H9 (cell line): ENCODE measurements around the gene MAEA. TPM values are rescaled to one million over a fixed set of nuclear protein-coding genes. Genes with fewer than 3 reads are reported as not detected.

ENCODE experiments used
- DNase-seq: peaks from one replicate; pipeline ENCODE4 v3.0.0-alpha.2; 2017
- H2AFZ ChIP-seq: one replicate; pipeline ENCODE4 v1.6.1; 2013; ENCODE audit warnings: mild to moderate bottlenecking, low read length, control low read depth, moderate library complexity
- H2AK5ac ChIP-seq: 2 replicates; pipeline ENCODE4 v1.6.1; 2013; ENCODE audit warnings: low read length, control low read depth, mixed read lengths; ENCODE audit not compliant: insufficient read length
- H2BK120ac ChIP-seq: one replicate; pipeline ENCODE4 v1.6.1; 2013; ENCODE audit warnings: low read depth, mild to moderate bottlenecking, low read length, control low read depth, inconsistent platforms; ENCODE audit not compliant: poor library complexity, severe bottlenecking
- H2BK12ac ChIP-seq: 2 replicates; pipeline ENCODE4 v1.6.1; 2013; ENCODE audit warnings: low read length, control low read depth, mixed read lengths, low read depth; ENCODE audit not compliant: insufficient read length
- H2BK15ac ChIP-seq: 2 replicates; pipeline ENCODE4 v1.6.1; 2013; ENCODE audit warnings: low read depth, low read length, control low read depth
- H2BK20ac ChIP-seq: one replicate; pipeline ENCODE4 v1.6.1; 2013; ENCODE audit warnings: low read depth, mild to moderate bottlenecking, low read length, control low read depth, inconsistent platforms; ENCODE audit not compliant: poor library complexity, severe bottlenecking
- H2BK5ac ChIP-seq: 2 replicates; pipeline ENCODE4 v1.6.1; 2013; ENCODE audit warnings: low read length, control low read depth, mixed read lengths; ENCODE audit not compliant: insufficient read length
- H3K14ac ChIP-seq: 2 replicates; pipeline ENCODE4 v1.6.1; 2013; ENCODE audit warnings: low read length, control low read depth; ENCODE audit not compliant: insufficient read depth
- H3K18ac ChIP-seq: 2 replicates; pipeline ENCODE4 v1.6.1; 2013; ENCODE audit warnings: low read depth, mild to moderate bottlenecking, mixed read lengths, low read length, control low read depth; ENCODE audit not compliant: insufficient read length
- H3K23ac ChIP-seq: 2 replicates; pipeline ENCODE4 v1.6.1; 2013; ENCODE audit warnings: low read length, control low read depth, mixed read lengths, low read depth; ENCODE audit not compliant: insufficient read length
- H3K23me2 ChIP-seq: 2 replicates; pipeline ENCODE4 v1.6.1; 2013; ENCODE audit warnings: low read depth, mild to moderate bottlenecking, mixed read lengths, low read length, control low read depth; ENCODE audit not compliant: insufficient read length, poor library complexity, severe bottlenecking
- H3K27ac ChIP-seq: 2 replicates; pipeline ENCODE4 v1.5.1; 2013; ENCODE audit warnings: low read length, control low read depth, mixed read lengths, low read depth; ENCODE audit not compliant: insufficient read length
- H3K27me3 ChIP-seq: 2 replicates; pipeline ENCODE4 v1.6.1; 2013; ENCODE audit warnings: low read length, control low read depth, inconsistent platforms; ENCODE audit not compliant: insufficient read depth
- H3K4ac ChIP-seq: 2 replicates; pipeline ENCODE4 v1.6.1; 2013; ENCODE audit warnings: low read depth, mild to moderate bottlenecking, control low read depth, inconsistent platforms, low read length, moderate library complexity
- H3K4me1 ChIP-seq: 2 replicates; pipeline ENCODE4 v1.6.1; 2013; ENCODE audit warnings: low read length, control low read depth, inconsistent platforms; ENCODE audit not compliant: insufficient read depth
- H3K4me2 ChIP-seq: 2 replicates; pipeline ENCODE4 v1.6.1; 2013; ENCODE audit warnings: low read length, control low read depth, mixed read lengths; ENCODE audit not compliant: insufficient read length, insufficient read depth
- H3K56ac ChIP-seq: 2 replicates; pipeline ENCODE4 v1.6.1; 2013; ENCODE audit warnings: low read depth, mild to moderate bottlenecking, mixed read lengths, low read length, control low read depth; ENCODE audit not compliant: insufficient read length
- H3K79me1 ChIP-seq: 2 replicates; pipeline ENCODE4 v1.6.1; 2013; ENCODE audit warnings: low read depth, mild to moderate bottlenecking, moderate library complexity, low read length, control low read depth, inconsistent platforms; ENCODE audit not compliant: insufficient read depth, poor library complexity, severe bottlenecking
- H3K79me2 ChIP-seq: 2 replicates; pipeline ENCODE4 v1.6.1; 2013; ENCODE audit warnings: low read length, control low read depth, inconsistent platforms; ENCODE audit not compliant: insufficient read depth
- H3K9ac ChIP-seq: 2 replicates; pipeline ENCODE4 v1.6.1; 2013; ENCODE audit warnings: low read length, control low read depth, mixed read lengths; ENCODE audit not compliant: insufficient read length; ENCODE audit errors: extremely low read depth
- H3K9me3 ChIP-seq: one replicate; pipeline ENCODE4 v1.6.1; 2013; ENCODE audit warnings: low read depth, low read length, inconsistent platforms; ENCODE audit not compliant: control insufficient read depth
- H3T11ph ChIP-seq: one replicate; pipeline ENCODE4 v1.6.1; 2013; ENCODE audit warnings: mild to moderate bottlenecking, low read length, control low read depth, inconsistent platforms
- H4K20me1 ChIP-seq: one replicate; pipeline ENCODE4 v1.6.1; 2013; ENCODE audit not compliant: control insufficient read depth, insufficient read length, insufficient read depth
- H4K5ac ChIP-seq: 2 replicates; pipeline ENCODE4 v1.6.1; 2013; ENCODE audit warnings: low read depth, mild to moderate bottlenecking, mixed read lengths, low read length, control low read depth; ENCODE audit not compliant: insufficient read length
- H4K8ac ChIP-seq: replicated peaks from 2 replicates; pipeline ENCODE4 v1.6.1; 2013; ENCODE audit warnings: low read length, control low read depth, mixed read lengths, low read depth; ENCODE audit not compliant: insufficient read length
- H4K91ac ChIP-seq: 2 replicates; pipeline ENCODE4 v1.6.1; 2013; ENCODE audit warnings: low read depth, mild to moderate bottlenecking, moderate library complexity, mixed read lengths, low read length, control low read depth; ENCODE audit not compliant: insufficient read length
- H3K27ac Mint-ChIP-seq, 3 experiments: 2 replicates in 2 of 3; 3 replicates in 1 of 3; pipeline ENCODE4 v1.8.0; 2020 to 2021; ENCODE audit warnings: mixed read lengths in 3 of 3, mild to moderate bottlenecking in 1 of 3, moderate library complexity in 1 of 3
- H3K27me3 Mint-ChIP-seq: 2 replicates; pipeline ENCODE4 v1.8.0; 2021; ENCODE audit warnings: low read depth, mild to moderate bottlenecking, moderate library complexity, mixed read lengths
- H3K36me3 Mint-ChIP-seq, 3 experiments: 2 replicates in 2 of 3; 3 replicates in 1 of 3; pipeline ENCODE4 v1.8.0; 2020 to 2021; ENCODE audit warnings: low read depth in 3 of 3, mixed read lengths in 3 of 3; ENCODE audit not compliant: insufficient read depth in 1 of 3
- H3K4me1 Mint-ChIP-seq, 2 experiments: 2 replicates each; pipeline ENCODE4 v1.8.0; 2020; ENCODE audit warnings: mixed read lengths in 2 of 2
- H3K4me3 Mint-ChIP-seq, 2 experiments: 2 replicates in 1 of 2; 3 replicates in 1 of 2; pipeline ENCODE4 v1.8.0; 2020 to 2021; ENCODE audit warnings: mild to moderate bottlenecking in 2 of 2, mixed read lengths in 2 of 2, moderate library complexity in 1 of 2
- H3K9me3 Mint-ChIP-seq, 2 experiments: 2 replicates in 1 of 2; 3 replicates in 1 of 2; pipeline ENCODE4 v1.8.0; 2020; ENCODE audit warnings: mild to moderate bottlenecking in 2 of 2, mixed read lengths in 2 of 2, moderate library complexity in 1 of 2
- CTCF ChIP-seq: fragments of 200-600 bp; sonication (generic); conservative IDR thresholded peaks from 3 replicates; pipeline ENCODE4 v1.8.0; 2021; ENCODE audit warnings: antibody characterized with exemption, mild to moderate bottlenecking
- WGBS: extraction: QIAGEN DNeasy Blood & Tissue Kit; methylation state at CpG from one replicate; pipeline ENCODE4 v1.1.7; 2013; ENCODE audit warnings: missing lambda C conversion rate, low lambda C conversion rate, mixed read lengths; ENCODE audit not compliant: insufficient read length; ENCODE audit errors: extremely low coverage; 5-methylcytosine and 5-hydroxymethylcytosine counted together
- total RNA-seq: library from RNA; stranded (reverse); gene quantifications from 2 replicates; pipeline ENCODE4 v1.2.1, GENCODE V29; 2021

Gene MAEA
- total RNA-seq, 1 experiment from 2014 or later: 85.6 TPM

- no peaks in the 10 kb centered on the region; a peak in 1 of 5 replicates for H3K9me3 Mint-ChIP-seq
These were observed 5.8 kb downstream of the MAEA start for GRCh38 chr4:1295405-1296055.

More at GRCh38 chr4:1295405-1296055, 5.8 kb downstream of the MAEA start:
- TF ChIP-seq CTCF: no peak
- H3K23ac ChIP-seq: no peak overlapping the region
- H3K79me1 ChIP-seq: peaks cover 21% of the 10 kb centered on the region
- no peaks in the 10 kb centered on the region; the same call in 1 of the 2 replicates for H3K4me1 ChIP-seq
- no peak overlapping the region for H3K14ac ChIP-seq
- no peak overlapping the region for H2BK5ac ChIP-seq
- no peak overlapping the region for H2BK20ac ChIP-seq
- Mint-ChIP-seq H3K27ac (no peak overlapping the region), H3K36me3 (peaks cover 2 to 38% (median 30%) of the 10 kb centered on the region in 3 experiments), H3K4me3 (no peak overlapping the region), H3K27me3 (no peaks in the 10 kb centered on the region), H3K4me1 (peaks cover 39 to 48% of the 10 kb centered on the region in 2 experiments)
- H2BK12ac ChIP-seq: no peak overlapping the region
- no peaks in the 10 kb centered on the region for H4K20me1 ChIP-seq
- H3K18ac ChIP-seq: no peak overlapping the region
- no peak overlapping the region for H3K56ac ChIP-seq
- H4K8ac ChIP-seq: no peak overlapping the region
- no peak overlapping the region for H3K4me2 ChIP-seq
- no peak overlapping the region for H2BK120ac ChIP-seq
- H4K5ac ChIP-seq: no peak overlapping the region
- no peaks in the 10 kb centered on the region for H3K9me3 ChIP-seq
- H3K23me2 ChIP-seq: peaks cover 3% of the 10 kb centered on the region
- no peak overlapping the region for H2BK15ac ChIP-seq
- no peak overlapping the region for H2AK5ac ChIP-seq
- no peak overlapping the region for H3T11ph ChIP-seq
- no peak overlapping the region for H3K9ac ChIP-seq
- WGBS: no CpG with 5 or more reads among the region's 24 CpGs
- H3K4ac ChIP-seq: no peak overlapping the region
- H2AFZ ChIP-seq: no peak overlapping the region
- peaks cover 66% of the 10 kb centered on the region; the same call in 1 of the 2 replicates for H3K79me2 ChIP-seq
- no peak overlapping the region for H3K27ac ChIP-seq
- no peaks in the 10 kb centered on the region for H3K27me3 ChIP-seq
- no peak for DNase-seq
- no peak overlapping the region for H4K91ac ChIP-seq
